Activated naive CD4-positive, alpha-beta T cell treated with anti-CD3 and anti-CD28 coated beads, Interleukin-2, amount 50 U/mL, for 72 hours (primary cell): ENCODE measurements around the gene TMEM176B. TPM values are rescaled to one million over a fixed set of nuclear protein-coding genes. Genes with fewer than 3 reads are reported as not detected.

Experiments
- ATAC-seq, 2 donors: fragments of 150-1000 bp; cut with Tn5 transposase; 2 replicates each; pipeline ENCODE4 v1.10.0; 2021; ENCODE audit warnings: mild to moderate bottlenecking in 2 of 2, moderate library complexity in 2 of 2
- DNase-seq, 2 donors: peaks; one replicate each; pipeline ENCODE4 v3.0.0; 2021 to 2022; ENCODE audit warnings: low spot score in 2 of 2
- H3K27ac Mint-ChIP-seq, 2 donors: one replicate each; pipeline ENCODE4 v1.8.0; 2022; ENCODE audit warnings: mild to moderate bottlenecking in 2 of 2, mixed read lengths in 2 of 2
- H3K36me3 Mint-ChIP-seq, 2 donors: one replicate each; pipeline ENCODE4 v1.8.0; 2022; ENCODE audit warnings: mixed read lengths in 2 of 2
- H3K9me3 Mint-ChIP-seq, 2 donors: one replicate each; pipeline ENCODE4 v1.8.0; 2022; ENCODE audit warnings: mixed read lengths in 2 of 2
- total RNA-seq, 2 donors: library from RNA; stranded (reverse); gene quantifications; one replicate each; pipeline ENCODE4 v1.2.3, GENCODE V29; 2022

TMEM176B gene
- total RNA-seq, 2 donors from 2014 or later, result not detected

GRCh38 chr7:150746921-150747320 lies 53.2 kb downstream of the TMEM176B start:
- Mint-ChIP-seq H3K27ac (peak overlapping the region; percentile 96), H3K36me3 (peaks cover 39 to 48% of the 10 kb centered on the region in 2 donors), H3K9me3 (peaks cover 0 to 3% of the 10 kb centered on the region in 2 donors)
- ATAC-seq (no peak), DNase-seq (peak in 1 of 2 donors; percentile 10)

DNA sequence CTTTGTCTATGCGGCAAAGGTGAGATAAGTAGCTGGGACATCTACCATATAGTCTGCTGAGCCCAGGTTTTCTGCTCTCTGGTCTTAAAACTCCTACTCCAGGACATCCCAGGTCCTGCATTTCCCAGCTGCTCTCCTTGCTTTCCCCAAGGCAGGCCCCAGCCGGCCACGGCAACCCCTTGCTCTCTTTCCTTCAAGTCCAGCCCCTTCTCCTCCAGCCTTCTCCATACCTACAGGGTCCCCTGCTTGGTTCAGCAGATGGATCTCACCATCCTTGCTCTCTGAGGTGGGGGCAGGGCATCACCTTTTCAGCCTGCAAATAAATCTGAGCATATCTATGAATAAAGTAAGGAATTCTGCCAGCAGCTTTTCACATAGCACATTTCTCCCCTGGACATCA lies 54.3 kb downstream of the TMEM176B start:
- H3K9me3 Mint-ChIP-seq, result peaks cover 0 to 3% of the 10 kb centered on the region in 2 donors
- ATAC-seq, result no peak
- H3K27ac Mint-ChIP-seq, result peak overlapping the region; percentile 95 to 96
- peak in 1 of 2 donors; percentile 5 for DNase-seq
- H3K36me3 Mint-ChIP-seq, result peaks cover 49 to 58% of the 10 kb centered on the region in 2 donors

GRCh38 chr7:150745086-150745485 lies 55.1 kb downstream of the TMEM176B start:
- peak overlapping the region; percentile 95 to 96 for H3K27ac Mint-ChIP-seq
- ATAC-seq, result no peak
- peaks cover 57 to 66% of the 10 kb centered on the region in 2 donors for H3K36me3 Mint-ChIP-seq
- DNase-seq, result peak in 1 of 2 donors; percentile 3
- no peaks in the 10 kb centered on the region for H3K9me3 Mint-ChIP-seq

- peak overlapping the region; percentile 94 to 96 for H3K27ac Mint-ChIP-seq
- DNase-seq (peak in 1 of 2 donors; percentile 7), ATAC-seq (peak in 1 of 2 donors; percentile 12)
- peaks cover 64 to 76% of the 10 kb centered on the region in 2 donors for H3K36me3 Mint-ChIP-seq
- H3K9me3 Mint-ChIP-seq, result no peaks in the 10 kb centered on the region
Observed at GRCh38 chr7:150744041-150744656, 56.0 kb downstream of the TMEM176B start.

GRCh38 chr7:150742286-150742968 lies 57.7 kb downstream of the TMEM176B start:
- ATAC-seq, result peak; percentile 14 to 30
- peaks cover 82 to 90% of the 10 kb centered on the region in 2 donors for H3K36me3 Mint-ChIP-seq
- no peaks in the 10 kb centered on the region for H3K9me3 Mint-ChIP-seq
- peak in 1 of 2 donors; percentile 27 for DNase-seq
- H3K27ac Mint-ChIP-seq, result peak overlapping the region; percentile 95 to 96

Other genes with a start within 250 kb of the TMEM176B start
- 100 to 1,000 TPM; 202 to 336 TPM for gene GIMAP4, start 233.0 kb downstream of the TMEM176B start, total RNA-seq
- gene GIMAP6, start 168.0 kb downstream of the TMEM176B start, total RNA-seq, result 10 to 100 TPM; 35.9 to 43.2 TPM
- 10 to 100 TPM; 47.8 to 56.5 TPM for gene GIMAP2, start 114.7 kb downstream of the TMEM176B start, total RNA-seq
- 10 to 100 TPM in 1 of 2 donors, 1 to 10 TPM in 1; 3.1 to 10.7 TPM for gene GIMAP1, start 83.8 kb downstream of the TMEM176B start, total RNA-seq
- gene GIMAP5, start 62.9 kb downstream of the TMEM176B start, total RNA-seq, result 100 to 1,000 TPM in 1 of 2 donors, 10 to 100 TPM in 1; 73.1 to 115 TPM
- gene TMEM176A, start 405 bp upstream of the TMEM176B start, total RNA-seq, result not detected
- gene AOC1, start 52.2 kb upstream of the TMEM176B start, total RNA-seq, result not detected
- gene KCNH2, start 178.0 kb upstream of the TMEM176B start, total RNA-seq, result under 1 TPM; 0.41 to 0.72 TPM
- gene NOS3, start 190.7 kb upstream of the TMEM176B start, total RNA-seq, result 10 to 100 TPM in 1 of 2 donors, 1 to 10 TPM in 1; 1.8 to 12.7 TPM
- gene ATG9B, start 224.1 kb upstream of the TMEM176B start, total RNA-seq, result 10 to 100 TPM in 1 of 2 donors, 1 to 10 TPM in 1; 1.1 to 14.9 TPM
- 10 to 100 TPM; 42.6 to 78.3 TPM for gene ABCB8, start 228.1 kb upstream of the TMEM176B start, total RNA-seq
- 10 to 100 TPM in 1 of 2 donors, 1 to 10 TPM in 1; 7.6 to 19.7 TPM for gene ASIC3, start 248.2 kb upstream of the TMEM176B start, total RNA-seq